Loucy (cell line): ENCODE data around the gene DNAH17.

Experiments used
- H2AFZ ChIP-seq: fragments of 200-600 bp; sonication (generic); 2 replicates; pipeline ENCODE4 v1.6.0; 2016; ENCODE audit warnings: antibody characterized with exemption, mild to moderate bottlenecking, low read length, moderate library complexity
- H3F3A ChIP-seq: fragments of 200-600 bp; 2 replicates; pipeline ENCODE4 v1.6.0; 2016; ENCODE audit warnings: antibody characterized with exemption, low read depth, mild to moderate bottlenecking
- H3K27me3 ChIP-seq: fragments of 200-600 bp; sonication (generic); 2 replicates; pipeline ENCODE4 v1.6.1; 2014; ENCODE audit warnings: low read length, mild to moderate bottlenecking; ENCODE audit not compliant: insufficient read depth, poor library complexity, severe bottlenecking
- H3K36me3 ChIP-seq: fragments of 200-600 bp; sonication (generic); 2 replicates; pipeline ENCODE4 v1.6.1; 2016; ENCODE audit warnings: low read length; ENCODE audit not compliant: insufficient read depth
- H3K4me1 ChIP-seq: fragments of 200-600 bp; sonication (generic); 2 replicates; pipeline ENCODE4 v1.5.1; 2014; ENCODE audit warnings: low read length, mild to moderate bottlenecking; ENCODE audit not compliant: insufficient read depth, poor library complexity, severe bottlenecking
- H3K4me2 ChIP-seq: fragments of 200-600 bp; sonication (generic); 2 replicates; pipeline ENCODE4 v1.6.0; 2014; ENCODE audit warnings: antibody characterized with exemption, low read length, low read depth, mild to moderate bottlenecking; ENCODE audit not compliant: poor library complexity, severe bottlenecking
- H3K4me3 ChIP-seq: fragments of 200-600 bp; sonication (generic); 2 replicates; pipeline ENCODE4 v1.5.1; 2014; ENCODE audit warnings: low read length, mild to moderate bottlenecking, mixed read lengths; ENCODE audit not compliant: poor library complexity, severe bottlenecking
- H3K79me2 ChIP-seq: fragments of 200-600 bp; sonication (generic); 2 replicates; pipeline ENCODE4 v1.6.1; 2014; ENCODE audit warnings: low read length; ENCODE audit not compliant: insufficient read depth
- H3K9ac ChIP-seq: fragments of 200-600 bp; sonication (generic); 2 replicates; pipeline ENCODE4 v1.6.0; 2014; ENCODE audit warnings: mild to moderate bottlenecking, low read depth, low read length, moderate library complexity; ENCODE audit not compliant: poor library complexity, severe bottlenecking
- H3K9me2 ChIP-seq: fragments of 200-600 bp; sonication (generic); replicated peaks from 2 replicates; pipeline ENCODE4 v1.6.1; 2016; ENCODE audit warnings: low read depth, low read length, mixed read lengths
- H3K9me3 ChIP-seq: fragments of 200-600 bp; sonication (generic); 2 replicates; pipeline ENCODE4 v1.6.1; 2014; ENCODE audit warnings: mild to moderate bottlenecking, antibody characterized with exemption, low read length, low read depth; ENCODE audit not compliant: insufficient read depth
- H4K20me1 ChIP-seq: fragments of 200-600 bp; sonication (generic); 2 replicates; pipeline ENCODE4 v1.6.0; 2014; ENCODE audit warnings: antibody characterized with exemption, low read length, mild to moderate bottlenecking; ENCODE audit not compliant: insufficient read depth, poor library complexity, severe bottlenecking
- EZH2phosphoT487 ChIP-seq: fragments of 200-600 bp; IDR thresholded peaks from 2 replicates; pipeline ENCODE4 v1.6.1; 2018; ENCODE audit warnings: antibody characterized with exemption, mild to moderate bottlenecking, moderate library complexity, borderline replicate concordance
- TF ChIP-seq, protein P1 (sequence below): fragments of 200-600 bp; sonication (generic); conservative IDR thresholded peaks from 2 replicates; pipeline ENCODE4 v1.5.1; 2014; ENCODE audit warnings: mild to moderate bottlenecking, antibody characterized with exemption, low read length

DNAH17 gene

DNA sequence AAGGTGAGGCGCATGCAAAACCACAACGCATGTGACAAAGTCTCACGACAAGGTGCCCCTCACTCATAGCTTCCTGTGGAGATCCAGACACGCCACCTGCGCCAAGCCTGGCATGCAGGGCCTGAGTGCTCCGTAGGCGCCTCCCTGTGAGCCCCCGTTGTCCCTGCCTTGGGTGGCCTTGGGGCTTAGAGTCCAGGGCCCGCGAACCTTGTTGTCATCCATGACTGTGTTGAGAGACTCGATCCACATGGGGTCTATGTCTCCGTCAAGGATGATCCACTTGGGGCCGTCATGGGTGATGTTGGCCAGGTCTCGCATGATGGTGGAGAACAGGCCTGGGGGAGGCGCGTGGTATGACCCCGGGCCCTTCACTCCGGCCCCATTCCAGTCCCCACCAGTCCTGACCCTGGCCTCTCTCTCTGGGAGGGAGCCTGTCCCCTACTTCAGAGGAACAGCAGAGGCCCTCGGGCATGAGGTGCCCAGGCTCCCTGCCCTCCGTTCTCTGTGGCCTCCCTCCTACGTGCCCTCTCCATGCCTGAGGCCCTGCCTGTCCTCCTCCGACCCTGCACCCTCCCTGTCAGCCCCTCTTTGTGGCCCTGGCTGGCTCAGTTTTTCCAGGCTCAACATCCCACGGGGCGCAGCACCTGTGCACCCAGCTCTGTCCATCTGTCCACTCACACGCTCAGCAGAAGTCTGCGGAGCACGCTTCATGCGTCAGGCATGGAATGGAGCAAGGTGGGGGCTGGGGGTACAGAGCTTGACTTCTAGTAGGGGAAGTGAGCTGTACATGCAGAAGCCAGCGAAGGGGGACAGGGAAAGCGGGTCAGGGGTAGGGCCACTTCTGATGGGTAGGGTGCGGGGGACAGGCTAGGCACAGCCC is 85.7 kb downstream of the DNAH17 start:
- Histone ChIP-seq H2AFZ (no peak overlapping the region), H3K9me2 (no peaks in the 10 kb centered on the region), H3K36me3 (no peaks in the 10 kb centered on the region), H3K9me3 (no peaks in the 10 kb centered on the region), H3K9ac (no peak overlapping the region), H4K20me1 (no peaks in the 10 kb centered on the region), H3K4me2 (no peak overlapping the region), H3K27me3 (no peaks in the 10 kb centered on the region), H3F3A (no peaks in the 10 kb centered on the region), H3K4me1 (no peaks in the 10 kb centered on the region), H3K79me2 (no peaks in the 10 kb centered on the region), H3K4me3 (no peak overlapping the region)
- TF ChIP-seq, protein P1, sequence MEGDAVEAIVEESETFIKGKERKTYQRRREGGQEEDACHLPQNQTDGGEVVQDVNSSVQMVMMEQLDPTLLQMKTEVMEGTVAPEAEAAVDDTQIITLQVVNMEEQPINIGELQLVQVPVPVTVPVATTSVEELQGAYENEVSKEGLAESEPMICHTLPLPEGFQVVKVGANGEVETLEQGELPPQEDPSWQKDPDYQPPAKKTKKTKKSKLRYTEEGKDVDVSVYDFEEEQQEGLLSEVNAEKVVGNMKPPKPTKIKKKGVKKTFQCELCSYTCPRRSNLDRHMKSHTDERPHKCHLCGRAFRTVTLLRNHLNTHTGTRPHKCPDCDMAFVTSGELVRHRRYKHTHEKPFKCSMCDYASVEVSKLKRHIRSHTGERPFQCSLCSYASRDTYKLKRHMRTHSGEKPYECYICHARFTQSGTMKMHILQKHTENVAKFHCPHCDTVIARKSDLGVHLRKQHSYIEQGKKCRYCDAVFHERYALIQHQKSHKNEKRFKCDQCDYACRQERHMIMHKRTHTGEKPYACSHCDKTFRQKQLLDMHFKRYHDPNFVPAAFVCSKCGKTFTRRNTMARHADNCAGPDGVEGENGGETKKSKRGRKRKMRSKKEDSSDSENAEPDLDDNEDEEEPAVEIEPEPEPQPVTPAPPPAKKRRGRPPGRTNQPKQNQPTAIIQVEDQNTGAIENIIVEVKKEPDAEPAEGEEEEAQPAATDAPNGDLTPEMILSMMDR, result no peak
- no peak for TF ChIP-seq EZH2phosphoT487

DNA sequence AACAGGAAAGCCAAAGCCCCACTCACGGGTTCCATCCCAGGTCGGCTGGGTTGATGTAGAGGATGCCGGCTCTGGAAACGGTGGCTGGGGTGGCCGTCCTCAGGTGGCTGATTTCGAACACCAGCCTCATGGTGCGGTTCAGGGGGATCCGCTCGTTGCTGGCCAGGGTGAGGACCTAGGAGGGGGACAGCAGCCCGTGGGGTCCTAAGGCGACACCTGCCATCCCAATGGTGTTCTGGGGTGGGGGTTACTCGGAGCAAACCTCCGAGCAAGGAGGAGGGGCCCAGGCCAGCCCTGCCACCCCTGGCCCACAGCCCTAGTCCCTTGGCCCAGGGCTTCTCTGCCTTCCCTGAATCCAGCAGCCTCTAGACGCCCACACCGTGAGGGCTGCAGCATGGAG is 86.5 kb downstream of the DNAH17 start:
- Histone ChIP-seq H3K4me3 (no peak overlapping the region), H3K36me3 (no peaks in the 10 kb centered on the region), H2AFZ (no peak overlapping the region), H3K79me2 (no peaks in the 10 kb centered on the region), H3K4me1 (no peaks in the 10 kb centered on the region), H4K20me1 (no peaks in the 10 kb centered on the region), H3K4me2 (no peak overlapping the region), H3K9ac (no peak overlapping the region), H3K9me3 (no peaks in the 10 kb centered on the region), H3F3A (no peaks in the 10 kb centered on the region), H3K27me3 (no peaks in the 10 kb centered on the region), H3K9me2 (no peaks in the 10 kb centered on the region)
- no peak for TF ChIP-seq EZH2phosphoT487
- TF ChIP-seq, protein P1, result no peak

- H3K4me3 ChIP-seq, result no peak overlapping the region
- no peaks in the 10 kb centered on the region for H3F3A ChIP-seq
- no peak overlapping the region for H2AFZ ChIP-seq
- H3K9me2 ChIP-seq, result no peaks in the 10 kb centered on the region
- H3K9me3 ChIP-seq, result no peaks in the 10 kb centered on the region
- no peak overlapping the region for H3K9ac ChIP-seq
- H3K27me3 ChIP-seq, result no peaks in the 10 kb centered on the region
- no peaks in the 10 kb centered on the region for H3K79me2 ChIP-seq
- TF ChIP-seq, protein P1, result no peak
- no peak for TF ChIP-seq EZH2phosphoT487
- no peaks in the 10 kb centered on the region for H4K20me1 ChIP-seq
- H3K4me1 ChIP-seq, result no peaks in the 10 kb centered on the region
- H3K4me2 ChIP-seq, result no peak overlapping the region
- no peaks in the 10 kb centered on the region for H3K36me3 ChIP-seq
These were observed 87.0 kb downstream of the DNAH17 start for GRCh38 chr17:78490156-78490555.
